Central memory CD8-positive, alpha-beta T cell (primary cell): ENCODE results near the gene CD151.

Experiments used
- ATAC-seq: fragments of 150-1000 bp; cut with Tn5 transposase; replicated peaks from 2 replicates; pipeline ENCODE4 v1.10.0; 2022; ENCODE audit warnings: mild to moderate bottlenecking, moderate FRiP score, moderate number of reproducible peaks; ENCODE audit not compliant: poor library complexity, severe bottlenecking; ENCODE audit errors: extremely low read depth
- DNase-seq, 2 donors: peaks; one replicate each; pipeline ENCODE4 v3.0.0; 2021; ENCODE audit warnings: low spot score in 2 of 2
- H3K27ac Mint-ChIP-seq: one replicate; pipeline ENCODE4 v1.8.0; 2022; ENCODE audit warnings: low read depth, mild to moderate bottlenecking, moderate library complexity, mixed read lengths
- H3K27me3 Mint-ChIP-seq: one replicate; pipeline ENCODE4 v1.8.0; 2022; ENCODE audit warnings: mixed read lengths
- H3K36me3 Mint-ChIP-seq: one replicate; pipeline ENCODE4 v1.8.0; 2022; ENCODE audit warnings: mild to moderate bottlenecking, moderate library complexity, mixed read lengths; ENCODE audit not compliant: insufficient read depth
- H3K4me1 Mint-ChIP-seq: one replicate; pipeline ENCODE4 v1.8.0; 2022; ENCODE audit warnings: mixed read lengths
- H3K4me3 Mint-ChIP-seq: one replicate; pipeline ENCODE4 v1.8.0; 2022; ENCODE audit warnings: mild to moderate bottlenecking, moderate library complexity, mixed read lengths
- H3K9me3 Mint-ChIP-seq: one replicate; pipeline ENCODE4 v1.8.0; 2022; ENCODE audit warnings: mixed read lengths

Gene CD151

DNA sequence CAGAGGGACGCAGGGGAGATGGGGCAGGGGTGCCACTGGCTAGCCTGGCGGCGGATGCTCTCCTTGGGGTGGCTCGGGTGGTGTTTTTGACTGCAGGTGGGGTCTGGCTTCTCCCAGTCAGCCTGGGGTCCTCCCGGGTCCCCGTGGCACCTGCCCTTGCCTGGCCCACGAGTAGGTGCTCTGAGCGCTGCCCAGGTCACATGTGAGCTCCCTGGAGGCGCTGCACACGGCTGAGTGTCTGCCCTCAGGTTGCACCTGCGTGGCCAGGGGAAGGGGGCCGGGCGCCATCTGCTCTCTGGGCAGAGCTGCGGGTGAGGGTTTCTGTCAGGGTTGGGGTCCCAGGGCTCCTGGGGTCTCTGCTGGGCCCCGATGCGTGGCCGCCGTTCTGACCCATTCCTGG, 15.1 kb downstream of the CD151 start:
- Mint-ChIP-seq H3K9me3 (no peaks in the 10 kb centered on the region), H3K27ac (no peak overlapping the region), H3K36me3 (peaks cover 6% of the 10 kb centered on the region), H3K27me3 (no peaks in the 10 kb centered on the region), H3K4me3 (peak overlapping the region; percentile 56), H3K4me1 (peaks cover 5% of the 10 kb centered on the region)
- ATAC-seq: no peak
- no peak for DNase-seq

DNA sequence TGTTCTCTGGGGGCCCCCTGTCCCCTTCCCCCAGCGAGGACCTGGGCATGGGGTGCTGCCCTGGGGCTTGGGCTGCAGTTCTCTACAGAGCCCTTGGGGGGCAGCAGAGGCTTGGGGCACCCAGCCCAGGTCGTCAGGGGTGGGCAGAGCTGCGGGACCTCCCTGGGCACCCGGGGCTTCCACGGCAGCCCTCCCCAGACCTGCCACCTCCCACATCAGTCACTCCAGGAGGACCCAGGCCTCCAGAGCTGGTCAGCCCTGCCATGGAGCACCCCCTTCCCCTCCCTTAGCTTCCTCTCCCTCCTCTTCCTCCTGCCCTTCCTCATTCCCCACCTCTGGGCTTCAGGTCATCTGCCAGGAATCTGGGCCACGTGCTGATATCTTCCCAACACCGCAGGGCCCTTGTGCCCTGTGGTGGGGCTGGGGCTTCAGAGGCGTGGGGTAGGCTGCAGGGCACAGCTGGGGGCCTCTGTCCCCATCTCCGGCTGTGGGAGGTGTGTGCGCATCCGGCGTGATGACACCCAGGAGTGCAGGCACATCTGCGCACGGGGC, 15.7 kb downstream of the CD151 start:
- no peaks in the 10 kb centered on the region for H3K27me3 Mint-ChIP-seq
- peaks cover 5% of the 10 kb centered on the region for H3K4me1 Mint-ChIP-seq
- DNase-seq (peak; percentile 46 to 61), ATAC-seq (peak; percentile 64)
- H3K36me3 Mint-ChIP-seq: peaks cover 6% of the 10 kb centered on the region
- no peak overlapping the region for H3K27ac Mint-ChIP-seq
- no peaks in the 10 kb centered on the region for H3K9me3 Mint-ChIP-seq
- peak overlapping the region; percentile 56 for H3K4me3 Mint-ChIP-seq

DNA sequence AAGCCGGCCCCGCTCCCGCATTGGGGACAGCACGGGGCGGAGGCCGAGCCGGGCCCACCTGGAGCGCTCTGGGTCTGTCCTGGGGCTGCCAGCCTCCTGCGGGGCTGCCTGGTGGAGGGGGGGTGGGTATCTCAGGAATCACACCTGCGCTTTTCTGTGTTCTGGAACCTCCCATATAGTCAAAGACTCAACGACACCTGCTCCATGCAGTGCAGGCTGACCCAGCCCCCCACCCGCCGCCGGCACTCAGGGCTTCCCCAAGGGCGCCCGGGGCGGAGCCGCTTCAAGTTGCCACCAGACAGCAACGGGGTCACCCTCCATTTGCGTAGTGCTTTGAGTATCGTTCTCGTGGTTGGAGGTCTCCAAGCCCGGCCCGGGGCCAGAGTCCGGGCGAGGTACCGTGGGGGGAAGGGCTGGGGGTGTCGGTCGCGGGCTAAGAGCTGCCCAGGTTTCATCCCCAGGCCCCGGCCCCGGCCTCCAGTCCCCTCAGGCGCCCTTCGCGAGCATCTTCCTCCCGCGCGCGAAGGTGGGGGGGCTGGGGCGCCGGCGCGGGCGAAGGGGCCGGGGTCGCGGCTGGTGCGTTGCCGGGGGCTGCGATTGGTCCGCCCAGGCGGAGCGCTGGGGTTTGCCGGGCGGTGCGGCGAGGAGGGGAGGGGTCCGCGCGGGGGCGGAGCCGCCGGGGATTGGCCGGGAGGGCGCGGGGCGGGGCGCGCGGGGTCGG, 16.5 kb downstream of the CD151 start:
- Mint-ChIP-seq H3K36me3 (peaks cover 4% of the 10 kb centered on the region), H3K9me3 (no peaks in the 10 kb centered on the region), H3K4me3 (peak overlapping the region; percentile 56), H3K27me3 (no peaks in the 10 kb centered on the region), H3K27ac (no peak overlapping the region), H3K4me1 (peaks cover 5% of the 10 kb centered on the region)
- ATAC-seq (no peak), DNase-seq (no peak)

DNA sequence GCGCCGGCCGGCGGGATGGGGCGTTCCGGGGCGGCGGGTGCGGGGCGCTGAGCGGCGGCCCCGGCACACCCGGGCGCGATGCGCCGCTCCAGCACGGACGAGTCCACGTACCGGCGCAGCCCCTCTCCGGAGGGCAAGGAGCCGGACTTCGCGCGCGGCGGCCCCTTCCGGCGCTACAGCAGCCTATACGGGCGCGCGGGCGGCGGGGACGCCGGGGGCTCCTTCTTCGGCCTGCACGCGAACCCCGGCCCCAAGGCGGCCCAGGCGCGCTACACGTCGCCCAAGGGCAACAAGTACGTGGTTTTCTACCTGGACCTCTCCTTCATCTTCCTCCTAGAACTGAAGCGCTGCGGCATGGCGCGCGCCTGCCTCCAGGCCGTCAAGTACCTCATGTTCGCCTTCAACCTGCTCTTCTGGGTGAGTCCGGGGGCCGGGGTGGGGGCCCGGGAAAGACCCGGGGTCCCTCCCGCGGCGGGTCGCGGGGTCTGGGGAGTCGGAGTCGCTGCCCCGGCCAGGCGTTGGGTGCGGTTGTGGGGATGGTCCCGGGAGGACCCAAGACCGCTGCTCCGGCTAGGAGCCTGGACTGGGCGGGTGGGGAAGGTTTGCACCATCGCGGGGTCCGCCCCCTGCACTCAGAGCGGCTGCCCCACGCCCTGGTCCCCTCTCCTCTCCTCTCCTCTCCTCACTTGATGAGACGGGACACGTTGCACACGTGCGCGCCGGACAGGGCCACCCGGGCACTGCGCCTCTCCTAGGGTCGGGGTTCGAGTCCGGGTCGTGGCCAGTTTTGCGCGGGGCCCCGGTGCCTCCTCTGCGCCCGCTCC, 17.4 kb downstream of the CD151 start:
- peaks cover 5% of the 10 kb centered on the region for H3K4me1 Mint-ChIP-seq
- ATAC-seq (no peak), DNase-seq (no peak)
- no peaks in the 10 kb centered on the region for H3K27me3 Mint-ChIP-seq
- no peak overlapping the region for H3K27ac Mint-ChIP-seq
- H3K4me3 Mint-ChIP-seq: peak overlapping the region; percentile 11
- peaks cover 4% of the 10 kb centered on the region for H3K36me3 Mint-ChIP-seq
- H3K9me3 Mint-ChIP-seq: no peaks in the 10 kb centered on the region

DNA sequence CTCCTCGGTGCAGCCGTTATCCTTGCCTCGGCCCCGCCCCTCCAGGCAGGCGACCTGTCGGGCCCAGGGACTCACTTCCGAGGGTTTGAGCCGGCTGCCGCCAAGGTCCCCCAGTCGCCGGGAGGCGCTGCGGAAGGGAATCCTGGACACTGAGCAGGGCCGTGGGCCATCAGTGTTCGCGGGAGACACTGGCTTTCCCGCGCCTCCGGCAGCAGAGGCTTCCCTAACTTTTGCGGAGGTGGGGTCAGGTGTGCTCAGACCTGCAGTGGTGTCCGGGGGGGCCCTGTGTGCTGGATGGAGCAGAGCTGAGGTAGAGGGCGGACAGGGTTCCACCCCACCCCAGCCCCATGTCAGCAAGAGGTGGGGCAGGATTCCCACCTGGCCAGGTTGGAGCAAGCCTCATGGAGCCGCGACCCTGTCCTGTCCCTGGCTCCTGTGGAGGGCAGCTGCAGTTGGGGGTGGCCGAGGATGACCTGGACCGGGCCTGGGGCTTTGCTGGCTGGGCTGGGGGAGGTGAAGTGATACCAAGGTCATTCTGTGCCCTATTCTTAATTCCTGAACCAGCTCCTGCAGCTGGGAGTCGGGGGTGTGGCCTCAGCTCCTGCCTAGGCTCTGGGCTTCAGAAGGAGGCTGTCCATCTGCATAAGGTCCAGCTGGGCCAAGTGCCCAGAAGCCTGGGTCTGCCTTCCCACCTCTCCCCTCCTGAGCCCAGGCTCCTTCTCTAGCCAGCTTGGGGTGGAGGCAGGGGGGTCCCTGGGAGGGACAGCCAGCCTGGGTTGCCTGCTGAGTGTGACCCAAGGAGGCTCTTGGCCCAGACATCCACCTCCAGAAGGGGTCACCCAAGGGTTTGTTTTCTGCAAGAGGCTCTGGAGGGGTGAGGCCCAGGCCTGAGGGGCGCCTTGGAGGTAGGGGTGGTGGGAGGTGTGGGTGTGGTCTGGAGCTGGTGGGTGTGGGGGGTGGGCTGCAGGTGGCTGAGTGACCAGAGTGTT, 18.3 kb downstream of the CD151 start:
- ATAC-seq (no peak), DNase-seq (no peak)
- Mint-ChIP-seq H3K36me3 (peaks cover 4% of the 10 kb centered on the region), H3K4me1 (peaks cover 5% of the 10 kb centered on the region), H3K9me3 (no peaks in the 10 kb centered on the region), H3K4me3 (peak overlapping the region; percentile 4), H3K27me3 (no peaks in the 10 kb centered on the region), H3K27ac (no peak overlapping the region)

DNA sequence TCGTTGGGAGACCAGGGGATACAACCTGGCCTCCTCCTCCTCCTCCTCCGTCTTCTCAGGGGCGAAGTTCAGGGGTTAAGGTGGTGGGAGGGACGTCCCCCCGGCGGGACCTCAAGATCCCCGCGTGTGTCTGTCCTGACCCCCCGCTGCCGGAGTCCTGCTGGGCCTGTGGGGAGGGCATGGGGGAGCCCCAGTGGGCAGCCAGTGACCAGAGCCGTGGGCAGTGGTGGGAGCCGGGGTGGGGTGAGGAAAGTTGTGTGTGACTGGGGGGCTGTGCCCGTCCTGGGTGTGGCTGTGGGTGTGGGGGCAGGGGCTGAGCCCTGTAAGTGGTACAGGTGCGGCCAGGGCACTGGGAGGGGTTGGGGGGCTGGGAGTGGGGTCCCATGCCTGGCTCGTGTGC, 20.0 kb downstream of the CD151 start:
- no peak overlapping the region for H3K27ac Mint-ChIP-seq

DNA sequence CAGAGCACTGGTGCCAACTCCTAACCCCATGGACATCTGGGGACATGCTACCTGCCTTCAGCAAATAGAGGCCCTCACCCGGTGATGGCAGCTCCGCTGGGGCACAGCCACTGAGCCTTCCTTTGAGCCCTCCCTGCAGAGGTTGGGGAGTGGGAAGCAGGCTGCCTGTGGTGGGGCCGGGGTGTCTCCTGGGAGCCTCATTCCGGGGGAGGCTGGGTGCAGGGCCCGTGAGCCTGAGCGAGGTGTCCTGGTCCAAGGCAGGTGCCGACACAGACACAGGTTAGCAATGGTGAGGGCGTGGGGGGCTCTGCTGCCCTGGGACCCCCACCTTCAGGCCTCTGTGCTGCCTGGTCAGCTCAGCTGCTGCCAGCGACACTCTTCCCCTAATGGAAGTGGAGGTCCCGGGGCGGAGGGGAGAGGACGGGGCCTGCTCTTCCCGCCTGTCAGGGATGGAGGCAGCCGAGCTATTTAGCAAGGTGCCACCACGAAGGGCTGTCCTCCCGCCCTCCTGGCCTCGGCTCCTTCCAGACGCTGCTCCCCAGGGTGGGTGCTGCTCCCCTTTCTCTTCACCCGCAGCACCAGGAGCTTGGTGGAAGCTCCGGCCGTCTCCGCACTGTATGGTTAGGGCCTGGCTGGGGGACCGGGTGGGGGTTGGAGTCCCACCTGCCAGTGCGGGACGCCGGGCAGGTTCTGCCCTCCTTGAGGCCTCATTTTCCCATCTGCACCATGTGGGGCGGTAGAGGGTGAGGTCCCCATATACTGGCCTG, 21.1 kb downstream of the CD151 start:
- DNase-seq (no peak), ATAC-seq (no peak)
- Mint-ChIP-seq H3K36me3 (peaks cover 6% of the 10 kb centered on the region), H3K4me3 (no peak overlapping the region), H3K27ac (no peak overlapping the region), H3K27me3 (no peaks in the 10 kb centered on the region), H3K9me3 (no peaks in the 10 kb centered on the region), H3K4me1 (peaks cover 7% of the 10 kb centered on the region)

More for the DNA sequence above, 20.0 kb downstream of the CD151 start:
- H3K4me3 Mint-ChIP-seq: no peak overlapping the region
- H3K27me3 Mint-ChIP-seq: no peaks in the 10 kb centered on the region
- ATAC-seq: no peak
- H3K4me1 Mint-ChIP-seq: peaks cover 12% of the 10 kb centered on the region
- H3K36me3 Mint-ChIP-seq: peaks cover 4% of the 10 kb centered on the region
- DNase-seq: no peak
- H3K9me3 Mint-ChIP-seq: no peaks in the 10 kb centered on the region

DNA sequence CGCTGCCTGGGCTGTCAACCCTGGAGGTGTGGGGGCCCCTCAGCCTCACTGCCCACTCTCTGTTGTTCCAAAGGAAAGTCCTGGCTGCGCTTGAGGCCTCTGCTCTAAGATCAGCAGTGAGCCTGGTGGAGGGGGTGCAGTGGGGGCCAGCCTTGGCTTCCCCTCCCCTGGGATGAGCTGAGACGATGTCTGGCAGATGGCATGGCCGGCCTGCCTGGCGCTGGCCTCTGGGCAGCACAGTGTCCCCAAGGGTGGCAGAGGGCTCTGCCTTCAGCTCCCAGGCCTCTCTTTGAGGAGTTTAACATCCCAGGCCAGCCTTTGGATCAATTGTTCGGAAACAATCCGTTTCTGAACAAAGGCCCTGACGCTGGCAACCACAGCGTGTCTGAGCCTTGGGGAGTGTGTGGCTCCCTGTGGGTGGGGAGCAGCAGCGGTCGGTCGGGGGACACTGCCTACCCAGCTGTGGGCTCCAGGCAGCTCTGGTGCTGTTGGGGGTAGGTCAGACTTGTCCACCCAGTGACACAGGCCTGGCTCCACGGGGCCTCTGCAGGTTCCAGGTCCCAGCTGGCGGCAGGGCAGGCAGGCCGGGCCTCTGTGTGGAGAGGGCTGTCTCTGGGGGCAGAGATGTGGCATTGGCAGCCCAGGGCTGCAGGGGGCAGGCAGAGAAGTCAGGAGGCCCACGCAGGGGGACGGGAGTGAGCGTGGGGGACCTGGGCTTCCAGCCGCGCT, 22.0 kb downstream of the CD151 start:
- no peaks in the 10 kb centered on the region for H3K27me3 Mint-ChIP-seq
- no peak overlapping the region for H3K4me3 Mint-ChIP-seq
- no peaks in the 10 kb centered on the region for H3K9me3 Mint-ChIP-seq
- H3K27ac Mint-ChIP-seq: no peak overlapping the region
- H3K36me3 Mint-ChIP-seq: peaks cover 6% of the 10 kb centered on the region
- peaks cover 7% of the 10 kb centered on the region for H3K4me1 Mint-ChIP-seq
- ATAC-seq (no peak), DNase-seq (no peak)

DNA sequence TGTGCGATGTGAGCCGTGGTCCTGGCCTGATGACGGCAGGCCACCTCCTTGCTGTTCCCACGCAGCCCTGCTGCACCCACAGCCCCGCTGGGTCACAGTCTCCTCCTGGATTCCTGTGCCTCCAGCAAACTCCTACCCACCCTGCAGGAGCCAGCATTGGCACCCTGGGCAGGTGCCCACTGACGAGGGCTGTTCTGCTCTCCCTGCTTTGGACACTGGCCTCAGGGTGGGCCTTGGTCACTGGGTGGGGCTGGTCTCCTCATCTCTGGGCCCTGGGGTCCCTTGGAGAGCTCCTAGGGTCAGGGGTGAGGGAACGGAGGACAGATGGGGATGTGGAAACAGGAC, 22.6 kb downstream of the CD151 start:
- ATAC-seq (no peak), DNase-seq (no peak)
- no peaks in the 10 kb centered on the region for H3K9me3 Mint-ChIP-seq
- peaks cover 7% of the 10 kb centered on the region for H3K4me1 Mint-ChIP-seq
- no peaks in the 10 kb centered on the region for H3K27me3 Mint-ChIP-seq
- H3K27ac Mint-ChIP-seq: no peak overlapping the region
- H3K36me3 Mint-ChIP-seq: peaks cover 6% of the 10 kb centered on the region
- H3K4me3 Mint-ChIP-seq: no peak overlapping the region

DNA sequence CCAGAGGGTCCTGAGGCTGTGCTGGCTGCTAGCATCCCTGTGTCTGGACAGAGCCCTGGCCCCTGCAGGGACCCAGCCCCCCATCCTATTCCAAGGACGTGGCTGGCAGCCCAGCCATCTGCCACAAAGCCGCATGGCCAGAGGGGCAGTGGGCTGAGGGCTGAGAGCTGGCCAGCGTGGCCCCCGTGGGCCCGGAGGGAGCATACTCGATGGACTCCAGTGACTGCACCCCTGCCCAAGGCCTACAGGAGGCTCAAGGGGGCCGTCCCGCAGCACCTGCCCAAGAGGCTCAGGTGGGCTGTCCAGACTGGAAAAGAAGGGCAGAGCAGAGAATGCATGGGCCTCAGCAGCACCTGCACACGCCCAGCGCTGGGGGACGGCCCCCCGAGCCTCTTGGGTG, 23.0 kb downstream of the CD151 start:
- Mint-ChIP-seq H3K4me1 (peaks cover 7% of the 10 kb centered on the region), H3K27me3 (no peaks in the 10 kb centered on the region), H3K9me3 (no peaks in the 10 kb centered on the region), H3K4me3 (no peak overlapping the region), H3K36me3 (peaks cover 6% of the 10 kb centered on the region), H3K27ac (no peak overlapping the region)
- no peak for DNase-seq
- ATAC-seq: no peak

DNA sequence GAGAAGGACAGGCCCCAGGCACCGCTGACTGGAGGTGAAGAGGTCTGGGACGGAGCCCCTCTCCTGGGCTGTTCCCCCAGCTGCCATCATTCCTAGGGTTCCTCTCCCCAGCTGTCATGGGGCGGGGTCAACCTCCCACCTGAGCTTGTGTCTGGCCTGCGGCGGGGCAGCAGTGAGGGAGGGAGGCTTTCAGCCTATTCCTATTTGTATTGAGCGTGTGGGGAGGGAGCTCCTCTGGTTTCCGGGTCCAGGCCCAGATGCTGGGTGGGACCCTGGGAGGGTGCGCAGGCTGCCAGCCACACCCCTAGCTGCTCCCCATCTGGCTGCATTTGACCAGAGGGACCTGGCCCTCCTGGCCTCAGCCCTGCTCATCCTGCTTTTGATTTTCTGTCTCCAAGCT, 23.6 kb downstream of the CD151 start:
- DNase-seq (no peak), ATAC-seq (no peak)
- no peaks in the 10 kb centered on the region for H3K9me3 Mint-ChIP-seq
- H3K36me3 Mint-ChIP-seq: peaks cover 6% of the 10 kb centered on the region
- no peak overlapping the region for H3K4me3 Mint-ChIP-seq
- peaks cover 7% of the 10 kb centered on the region for H3K4me1 Mint-ChIP-seq
- peak overlapping the region; percentile 27 for H3K27ac Mint-ChIP-seq
- no peaks in the 10 kb centered on the region for H3K27me3 Mint-ChIP-seq
